OCI-LY1 (cell line): ENCODE results near the gene FYTTD1.

Source experiments
- H2AFZ ChIP-seq: fragments of 200-600 bp; sonication (generic), shearing (Covaris generic); 2 replicates; pipeline ENCODE4 v1.6.0; 2014; ENCODE audit warnings: antibody characterized with exemption, mild to moderate bottlenecking, low read length
- H3F3A ChIP-seq: fragments of 200-600 bp; sonication (generic), shearing (Covaris generic); 2 replicates; pipeline ENCODE4 v1.6.0; 2014; ENCODE audit warnings: mild to moderate bottlenecking, antibody characterized with exemption, low read length, moderate library complexity; ENCODE audit not compliant: insufficient read depth
- H3K27ac ChIP-seq: fragments of 200-600 bp; sonication (generic); 2 replicates; pipeline ENCODE4 v1.5.1; 2014; ENCODE audit warnings: low read length, mixed run types, mild to moderate bottlenecking, low read depth; ENCODE audit not compliant: poor library complexity, severe bottlenecking
- H3K27me3 ChIP-seq: fragments of 200-600 bp; sonication (generic); 2 replicates; pipeline ENCODE4 v1.6.0; 2014; ENCODE audit warnings: antibody characterized with exemption, mild to moderate bottlenecking, low read length, moderate library complexity; ENCODE audit not compliant: insufficient read depth
- H3K36me3 ChIP-seq: fragments of 200-600 bp; sonication (generic); 2 replicates; pipeline ENCODE4 v1.6.1; 2014; ENCODE audit warnings: mild to moderate bottlenecking, antibody characterized with exemption, low read length, moderate library complexity, mixed read lengths; ENCODE audit not compliant: insufficient read depth
- H3K4me1 ChIP-seq: fragments of 200-600 bp; sonication (generic); 2 replicates; pipeline ENCODE4 v1.5.1; 2014; ENCODE audit warnings: mild to moderate bottlenecking, low read length, moderate library complexity; ENCODE audit not compliant: insufficient read depth, severe bottlenecking
- H3K4me2 ChIP-seq: fragments of 200-600 bp; sonication (generic), shearing (Covaris generic); 2 replicates; pipeline ENCODE4 v1.6.1; 2014; ENCODE audit warnings: low read length
- H3K4me3 ChIP-seq: fragments of 200-600 bp; sonication (generic); 2 replicates; pipeline ENCODE4 v1.5.1; 2014; ENCODE audit warnings: low read length, low read depth, mild to moderate bottlenecking, mixed read lengths; ENCODE audit not compliant: poor library complexity, severe bottlenecking
- H3K79me2 ChIP-seq: fragments of 200-600 bp; shearing (Covaris generic); 2 replicates; pipeline ENCODE4 v1.6.1; 2016; ENCODE audit warnings: mixed run types, low read length, mixed read lengths; ENCODE audit not compliant: insufficient read depth
- H3K9ac ChIP-seq: fragments of 200-600 bp; sonication (generic), shearing (Covaris generic); 2 replicates; pipeline ENCODE4 v1.6.1; 2014; ENCODE audit warnings: mild to moderate bottlenecking, low read length, mixed read lengths
- H3K9me2 ChIP-seq: fragments of 200-600 bp; sonication (generic), shearing (Covaris generic); 2 replicates; pipeline ENCODE4 v1.6.1; 2014; ENCODE audit warnings: low read depth, mild to moderate bottlenecking, low read length, mixed read lengths
- H3K9me3 ChIP-seq: fragments of 200-600 bp; shearing (Covaris generic); 2 replicates; pipeline ENCODE4 v1.6.1; 2014; ENCODE audit warnings: low read length, mixed read lengths
- H4K20me1 ChIP-seq: fragments of 200-600 bp; sonication (generic), shearing (Covaris generic); 2 replicates; pipeline ENCODE4 v1.6.0; 2016; ENCODE audit warnings: mild to moderate bottlenecking, low read length; ENCODE audit not compliant: insufficient read depth
- EZH2 ChIP-seq: fragments of 200-600 bp; sonication (generic), shearing (Covaris generic); IDR thresholded peaks from 2 replicates; pipeline ENCODE4 v1.8.0; 2017; ENCODE audit warnings: borderline replicate concordance, mixed run types, mild to moderate bottlenecking, antibody characterized with exemption, low read length, moderate library complexity, mixed read lengths
- TF ChIP-seq, protein P1 (sequence below): fragments of 200-600 bp; sonication (generic), shearing (Covaris generic); IDR thresholded peaks from 2 replicates; pipeline ENCODE4 v1.5.1; 2017; ENCODE audit warnings: mild to moderate bottlenecking, antibody characterized with exemption, low read length, moderate library complexity, mixed read lengths

Gene FYTTD1

DNA sequence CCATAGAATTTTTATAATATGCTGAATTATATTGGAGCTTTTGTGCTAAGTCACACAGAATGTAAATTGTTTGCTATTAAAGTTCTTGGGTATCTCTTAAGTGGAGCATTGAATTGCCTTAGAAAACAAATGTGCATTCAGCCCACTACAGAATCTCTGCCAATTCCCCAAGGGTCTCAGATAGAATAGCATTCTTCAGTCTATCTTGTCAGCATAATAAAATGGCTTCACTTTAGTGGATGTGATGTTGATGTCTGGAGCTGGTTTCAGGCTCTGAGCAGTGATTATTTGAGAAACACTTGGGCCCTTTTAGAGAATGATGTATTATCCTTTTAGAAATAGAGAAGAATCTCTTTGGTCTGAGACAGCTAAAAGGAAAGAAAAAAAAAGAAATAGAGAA, 86.6 kb downstream of the FYTTD1 start:
- H3K9me2 ChIP-seq = no peaks in the 10 kb centered on the region

More for the DNA sequence above, 86.6 kb downstream of the FYTTD1 start:
- no peak for TF ChIP-seq EZH2
- TF ChIP-seq, protein P1, sequence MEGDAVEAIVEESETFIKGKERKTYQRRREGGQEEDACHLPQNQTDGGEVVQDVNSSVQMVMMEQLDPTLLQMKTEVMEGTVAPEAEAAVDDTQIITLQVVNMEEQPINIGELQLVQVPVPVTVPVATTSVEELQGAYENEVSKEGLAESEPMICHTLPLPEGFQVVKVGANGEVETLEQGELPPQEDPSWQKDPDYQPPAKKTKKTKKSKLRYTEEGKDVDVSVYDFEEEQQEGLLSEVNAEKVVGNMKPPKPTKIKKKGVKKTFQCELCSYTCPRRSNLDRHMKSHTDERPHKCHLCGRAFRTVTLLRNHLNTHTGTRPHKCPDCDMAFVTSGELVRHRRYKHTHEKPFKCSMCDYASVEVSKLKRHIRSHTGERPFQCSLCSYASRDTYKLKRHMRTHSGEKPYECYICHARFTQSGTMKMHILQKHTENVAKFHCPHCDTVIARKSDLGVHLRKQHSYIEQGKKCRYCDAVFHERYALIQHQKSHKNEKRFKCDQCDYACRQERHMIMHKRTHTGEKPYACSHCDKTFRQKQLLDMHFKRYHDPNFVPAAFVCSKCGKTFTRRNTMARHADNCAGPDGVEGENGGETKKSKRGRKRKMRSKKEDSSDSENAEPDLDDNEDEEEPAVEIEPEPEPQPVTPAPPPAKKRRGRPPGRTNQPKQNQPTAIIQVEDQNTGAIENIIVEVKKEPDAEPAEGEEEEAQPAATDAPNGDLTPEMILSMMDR = no peak
- Histone ChIP-seq H3K27ac (no peak overlapping the region), H3K36me3 (peaks cover 83% of the 10 kb centered on the region), H3K4me2 (no peak overlapping the region), H3K9ac (no peak overlapping the region), H3K27me3 (no peaks in the 10 kb centered on the region), H4K20me1 (no peaks in the 10 kb centered on the region), H3K79me2 (no peaks in the 10 kb centered on the region), H3K4me1 (peaks cover 4% of the 10 kb centered on the region), H2AFZ (no peak overlapping the region), H3K4me3 (no peak overlapping the region), H3F3A (no peaks in the 10 kb centered on the region), H3K9me3 (no peaks in the 10 kb centered on the region)
